Uterus (tissue), 4 donors: ENCODE results near the gene LRRC15. TPM values are rescaled to one million over a fixed set of nuclear protein-coding genes. Genes with fewer than 3 reads are reported as not detected.

Experiments
- DNase-seq, 2 donors: peaks; one replicate each; pipeline ENCODE4 v3.0.0-alpha.2; 2019 to 2020
- H3K27ac ChIP-seq, 2 donors: fragments of 200-600 bp; sonication (generic); 1 replicate in 1 of 2; 2 replicates in 1 of 2; pipeline ENCODE4 v1.5.1; 2016 to 2018
- H3K27me3 ChIP-seq, 2 donors: fragments of 200-600 bp; sonication (generic); one replicate each; pipeline ENCODE4 v1.5.1; 2018 to 2019; ENCODE audit warnings: control low read depth in 1 of 2
- H3K36me3 ChIP-seq, 2 donors: fragments of 200-600 bp; sonication (generic); one replicate each; pipeline ENCODE4 v1.5.1; 2019; ENCODE audit warnings: control low read depth in 1 of 2
- H3K4me1 ChIP-seq, 2 donors: fragments of 200-600 bp; sonication (generic); one replicate each; pipeline ENCODE4 v1.5.1; 2018 to 2019; ENCODE audit warnings: control low read depth in 1 of 2
- H3K4me3 ChIP-seq, 2 donors: fragments of 200-600 bp; sonication (generic); 1 replicate in 1 of 2; 2 replicates in 1 of 2; pipeline ENCODE4 v1.5.1; 2018 to 2019; ENCODE audit warnings: mild to moderate bottlenecking in 1 of 2
- H3K9me3 ChIP-seq, 2 donors: fragments of 200-600 bp; sonication (generic); one replicate each; pipeline ENCODE4 v1.5.1; 2019; ENCODE audit warnings: control low read depth in 1 of 2
- CTCF ChIP-seq, 4 experiments: fragments of 200-600 bp in 2 of 4; fragments of 450-650 bp in 2 of 4; sonication (generic) in 2 of 4; IDR thresholded peaks; one replicate each; pipeline ENCODE4 v1.5.1; 2016 to 2019; ENCODE audit warnings: antibody characterized with exemption in 4 of 4, mild to moderate bottlenecking in 2 of 4, moderate library complexity in 1 of 4
- POLR2A ChIP-seq, 2 donors: fragments of 450-650 bp; IDR thresholded peaks; one replicate each; pipeline ENCODE4 v1.6.1; 2016; ENCODE audit warnings: antibody characterized with exemption in 2 of 2, mild to moderate bottlenecking in 1 of 2, moderate library complexity in 1 of 2
- intact Hi-C: fragments of 100-400 bp; cut with DNase I; formaldehyde crosslinking; loops from one replicate; pipeline ENCODE4 v1.15.1; 2023; ENCODE audit warnings: low total_unique reads
- total RNA-seq, 4 donors: library from RNA; depleted of rRNA in 3 of 4; stranded (reverse); fragments of >200 nt in 3 of 4; gene quantifications; one replicate each; pipeline versions ENCODE4 v1.1.0 to v1.2.4, GENCODE V29; 2014 to 2023
- donor health status: DM: yes; HTN: yes; CAD: no.

The LRRC15 gene
- total RNA-seq, 4 donors from 2014 or later, result under 0.01 to 0.59 TPM; not detected in 2

GRCh38 chr3:194339356-194339755 lies 30.2 kb downstream of the LRRC15 start:
- H3K27ac ChIP-seq, result no peak overlapping the region
- intact Hi-C loops, result no loop called here
- no peak for DNase-seq
- H3K4me1 ChIP-seq, result no peaks in the 10 kb centered on the region
- no peaks in the 10 kb centered on the region for H3K9me3 ChIP-seq
- H3K36me3 ChIP-seq, result no peaks in the 10 kb centered on the region
- no peaks in the 10 kb centered on the region for H3K27me3 ChIP-seq
- no peak overlapping the region for H3K4me3 ChIP-seq
- TF ChIP-seq CTCF (IDR thresholded peaks at IDR 0.05) (no peak), POLR2A (IDR thresholded peaks at IDR 0.05) (no peak)

- H3K36me3 ChIP-seq, result no peaks in the 10 kb centered on the region
- DNase-seq, result no peak
- H3K4me3 ChIP-seq, result no peak overlapping the region
- H3K4me1 ChIP-seq, result no peaks in the 10 kb centered on the region
- H3K27ac ChIP-seq, result no peak overlapping the region
- no peaks in the 10 kb centered on the region for H3K9me3 ChIP-seq
- intact Hi-C loops, result no loop called here
- no peaks in the 10 kb centered on the region for H3K27me3 ChIP-seq
- TF ChIP-seq POLR2A (IDR thresholded peaks at IDR 0.05), result no peak
Observed at GRCh38 chr3:194337965-194338753, 31.4 kb downstream of the LRRC15 start.

- Histone ChIP-seq H3K27ac (no peak overlapping the region), H3K36me3 (no peaks in the 10 kb centered on the region), H3K27me3 (no peaks in the 10 kb centered on the region), H3K9me3 (no peaks in the 10 kb centered on the region), H3K4me3 (no peak overlapping the region), H3K4me1 (no peaks in the 10 kb centered on the region)
- no peak for DNase-seq
- no peak for TF ChIP-seq POLR2A (IDR thresholded peaks at IDR 0.05)
- no peak for TF ChIP-seq CTCF (IDR thresholded peaks at IDR 0.05)
- intact Hi-C loops, result no loop called here
Observed at GRCh38 chr3:194336601-194337355, 32.8 kb downstream of the LRRC15 start.

- H3K4me3 ChIP-seq, result no peak overlapping the region
- H3K36me3 ChIP-seq, result no peaks in the 10 kb centered on the region
- intact Hi-C loops, result no loop called here
- no peak overlapping the region for H3K27ac ChIP-seq
- TF ChIP-seq POLR2A (IDR thresholded peaks at IDR 0.05) (no peak), CTCF (IDR thresholded peaks at IDR 0.05) (no peak)
- no peaks in the 10 kb centered on the region for H3K27me3 ChIP-seq
- no peaks in the 10 kb centered on the region for H3K9me3 ChIP-seq
- no peak for DNase-seq
- H3K4me1 ChIP-seq, result no peaks in the 10 kb centered on the region
Observed at GRCh38 chr3:194333981-194334320, 35.6 kb downstream of the LRRC15 start.

- no peaks in the 10 kb centered on the region for H3K4me1 ChIP-seq
- H3K27me3 ChIP-seq, result no peaks in the 10 kb centered on the region
- TF ChIP-seq CTCF (IDR thresholded peaks at IDR 0.05) (peak; percentile 97 to 99 (median 98)), POLR2A (IDR thresholded peaks at IDR 0.05) (no peak)
- intact Hi-C loops, result no loop called here
- no peaks in the 10 kb centered on the region for H3K36me3 ChIP-seq
- H3K27ac ChIP-seq, result no peak overlapping the region
- H3K9me3 ChIP-seq, result no peaks in the 10 kb centered on the region
- peak; percentile 80 to 89 for DNase-seq
- H3K4me3 ChIP-seq, result peak overlapping the region in 1 of 2 donors; percentile 33
Observed at GRCh38 chr3:194333212-194333980, 36.1 kb downstream of the LRRC15 start.
